Measurements from ENCODE around the gene PHC2. TPM values are rescaled to one million over a fixed set of nuclear protein-coding genes. Genes with fewer than 3 reads are reported as not detected.

Gene PHC2
- total RNA-seq, 1 donor from 2014 or later = 222 TPM

- H3K27ac ChIP-seq = peak overlapping the region; percentile 91 to 100
- no peak for DNase-seq (ENCODE audit: low spot score in 2 of 2)
- intact Hi-C loops (cut with DNase I) = loop anchor here (5.0 to 10.0 kb wide), 3 partner anchors 127 to 1390 kb away; partner anchors contain the start of genes TRIM62 and ZSCAN20
- peaks cover 14 to 35% of the 10 kb centered on the region in 2 donors for H3K36me3 ChIP-seq
- H3K9me3 ChIP-seq = no peaks in the 10 kb centered on the region
- peaks cover 38 to 64% of the 10 kb centered on the region in 2 donors for H3K4me1 ChIP-seq
- no peaks in the 10 kb centered on the region for H3K27me3 ChIP-seq
- no peak for TF ChIP-seq CTCF (IDR thresholded peaks at IDR 0.05)
- peak overlapping the region; percentile 43 to 99 for H3K4me3 ChIP-seq
These were observed 85.9 kb downstream of the PHC2 start for GRCh38 chr1:33344896-33345560.

GRCh38 chr1:33343539-33343938, 87.4 kb downstream of the PHC2 start:
- Histone ChIP-seq H3K27ac (peak overlapping the region; percentile 91 to 100), H3K9me3 (no peaks in the 10 kb centered on the region), H3K4me3 (peak overlapping the region; percentile 6 to 34), H3K27me3 (no peaks in the 10 kb centered on the region), H3K36me3 (peaks cover 14 to 35% of the 10 kb centered on the region in 2 donors), H3K4me1 (peaks cover 46 to 79% of the 10 kb centered on the region in 2 donors)
- no peak for DNase-seq (ENCODE audit: low spot score in 2 of 2)
- TF ChIP-seq CTCF (IDR thresholded peaks at IDR 0.05) = no peak
- intact Hi-C loops (cut with DNase I) = loop anchor here (10.0 kb wide), 1 partner anchor 1389 kb away; no protein-coding TSS in a partner anchor

GRCh38 chr1:33342041-33342723, 88.7 kb downstream of the PHC2 start:
- Histone ChIP-seq H3K4me1 (peaks cover 50 to 92% of the 10 kb centered on the region in 2 donors), H3K27ac (peak overlapping the region; percentile 91 to 100), H3K27me3 (no peaks in the 10 kb centered on the region), H3K36me3 (peaks cover 14 to 35% of the 10 kb centered on the region in 2 donors), H3K9me3 (no peaks in the 10 kb centered on the region), H3K4me3 (peak overlapping the region; percentile 42 to 52)
- intact Hi-C loops (cut with DNase I) = loop anchor here (10.0 kb wide), 1 partner anchor 1387 kb away; no protein-coding TSS in a partner anchor
- DNase-seq (ENCODE audit: low spot score in 2 of 2) = peak; percentile 62 to 85
- TF ChIP-seq CTCF (IDR thresholded peaks at IDR 0.05) = no peak

- intact Hi-C loops (cut with DNase I) = loop anchor here (10.0 kb wide), 1 partner anchor 1386 kb away; no protein-coding TSS in a partner anchor
- no peaks in the 10 kb centered on the region for H3K9me3 ChIP-seq
- TF ChIP-seq CTCF (IDR thresholded peaks at IDR 0.05) = no peak
- peaks cover 14 to 35% of the 10 kb centered on the region in 2 donors for H3K36me3 ChIP-seq
- peak overlapping the region in 1 of 2 donors; percentile 52 for H3K4me3 ChIP-seq
- no peaks in the 10 kb centered on the region for H3K27me3 ChIP-seq
- no peak for DNase-seq (ENCODE audit: low spot score in 2 of 2)
- peak overlapping the region; percentile 91 to 100 for H3K27ac ChIP-seq
- peaks cover 53 to 95% of the 10 kb centered on the region in 2 donors for H3K4me1 ChIP-seq
These were observed 89.7 kb downstream of the PHC2 start for GRCh38 chr1:33341190-33341589.

GRCh38 chr1:33339413-33339812, 91.5 kb downstream of the PHC2 start:
- intact Hi-C loops (cut with DNase I) = loop anchor here (5.0 kb wide), 1 partner anchor 82 kb away; the partner anchor contains the start of gene ZNF362
- H3K27me3 ChIP-seq = no peaks in the 10 kb centered on the region
- H3K9me3 ChIP-seq = no peaks in the 10 kb centered on the region
- peak in 2 of 3 experiments; percentile 22 to 36 for TF ChIP-seq CTCF (IDR thresholded peaks at IDR 0.05)
- H3K4me3 ChIP-seq = peak overlapping the region; percentile 21 to 40
- peaks cover 52 to 97% of the 10 kb centered on the region in 2 donors for H3K4me1 ChIP-seq
- peaks cover 14 to 35% of the 10 kb centered on the region in 2 donors for H3K36me3 ChIP-seq
- DNase-seq (ENCODE audit: low spot score in 2 of 2) = no peak
- peak overlapping the region; percentile 91 to 100 for H3K27ac ChIP-seq

Data from ascending aorta (tissue), 2 donors.